Left ventricle myocardium inferior (tissue), 1 donor: ENCODE measurements around the gene CLSTN1. TPM values are rescaled to one million over a fixed set of nuclear protein-coding genes. Genes with fewer than 3 reads are reported as not detected.
"Not testable (repeated sequence)": the region's sequence is repeated elsewhere in the genome, so short reads cannot be mapped to it uniquely, and the experiment has no call there.

Source experiments
- DNase-seq: peaks from one replicate; pipeline ENCODE4 v3.0.0-alpha.2; 2020
- H3K27ac ChIP-seq: fragments of 200-600 bp; replicated peaks from 2 replicates; pipeline ENCODE4 v1.8.0; 2021
- H3K27me3 ChIP-seq: fragments of 200-600 bp; 2 replicates; pipeline ENCODE4 v1.8.0; 2021; ENCODE audit warnings: low read depth
- H3K36me3 ChIP-seq: fragments of 200-600 bp; 2 replicates; pipeline ENCODE4 v1.8.0; 2021
- H3K4me1 ChIP-seq: fragments of 200-600 bp; 2 replicates; pipeline ENCODE4 v1.8.0; 2021
- H3K4me3 ChIP-seq: fragments of 200-600 bp; 2 replicates; pipeline ENCODE4 v1.8.0; 2021; ENCODE audit warnings: mild to moderate bottlenecking, moderate library complexity
- H3K9me3 ChIP-seq: fragments of 200-600 bp; replicated peaks from 2 replicates; pipeline ENCODE4 v1.8.0; 2021
- CTCF ChIP-seq: fragments of 200-600 bp; IDR thresholded peaks from 2 replicates; pipeline ENCODE4 v1.8.0; 2021; ENCODE audit warnings: antibody characterized with exemption, mild to moderate bottlenecking, borderline replicate concordance
- intact Hi-C: fragments of 100-400 bp; cut with micrococcal nuclease; formaldehyde crosslinking; loops from one replicate; pipeline ENCODE4 v1.11.0; 2022
- total RNA-seq: library from RNA; stranded (reverse); fragmentation: NEBNext Ultra II Directional; extraction: Animal tissue kit (Norgen Biotek cat#: 25700); gene quantifications from one replicate; pipeline ENCODE4 v1.2.1, GENCODE V29; 2021
- donor health status: DM: no; HTN: yes; CAD: no; lungs with severe emphysema.

CLSTN1 gene
- total RNA-seq, 1 donor from 2014 or later = 63.5 TPM

- no peaks in the 10 kb centered on the region for H3K9me3 ChIP-seq
- no peaks in the 10 kb centered on the region for H3K27me3 ChIP-seq
- H3K27ac ChIP-seq = no peak overlapping the region
- H3K4me3 ChIP-seq = peak overlapping the region; percentile 35
- DNase-seq = peak; percentile 41
- peaks cover 4% of the 10 kb centered on the region for H3K4me1 ChIP-seq
- intact Hi-C loops = no loop called here
- H3K36me3 ChIP-seq = peaks cover 4% of the 10 kb centered on the region
- no peak for TF ChIP-seq CTCF
Observed at GRCh38 chr1:9717193-9718005, 106.4 kb downstream of the CLSTN1 start.

GRCh38 chr1:9716404-9717192, 107.2 kb downstream of the CLSTN1 start:
- H3K36me3 ChIP-seq = no peaks in the 10 kb centered on the region
- TF ChIP-seq CTCF = no peak
- DNase-seq = no peak
- H3K4me3 ChIP-seq = peak overlapping the region; percentile 35
- intact Hi-C loops = no loop called here
- H3K27me3 ChIP-seq = no peaks in the 10 kb centered on the region
- no peak overlapping the region for H3K27ac ChIP-seq
- H3K9me3 ChIP-seq = no peaks in the 10 kb centered on the region
- peaks cover 4% of the 10 kb centered on the region for H3K4me1 ChIP-seq

- Histone ChIP-seq H3K36me3 (no peaks in the 10 kb centered on the region), H3K4me3 (no peak overlapping the region), H3K4me1 (peaks cover 4% of the 10 kb centered on the region), H3K27ac (no peak overlapping the region), H3K9me3 (no peaks in the 10 kb centered on the region), H3K27me3 (no peaks in the 10 kb centered on the region)
- intact Hi-C loops = no loop called here
- TF ChIP-seq CTCF = no peak
- no peak for DNase-seq
Observed at GRCh38 chr1:9715536-9716226, 108.1 kb downstream of the CLSTN1 start.

GRCh38 chr1:9714257-9714718, 109.5 kb downstream of the CLSTN1 start:
- intact Hi-C loops = no loop called here
- Histone ChIP-seq H3K4me1 (peaks cover 4% of the 10 kb centered on the region), H3K27ac (no peak overlapping the region), H3K9me3 (no peaks in the 10 kb centered on the region), H3K36me3 (no peaks in the 10 kb centered on the region), H3K27me3 (no peaks in the 10 kb centered on the region), H3K4me3 (no peak overlapping the region)
- DNase-seq = no peak
- no peak for TF ChIP-seq CTCF

GRCh38 chr1:9712767-9713166, 111.0 kb downstream of the CLSTN1 start:
- not testable (repeated sequence) for H3K27ac ChIP-seq, DNase-seq

More at GRCh38 chr1:9712767-9713166, 111.0 kb downstream of the CLSTN1 start:
- H3K4me3 ChIP-seq, H3K4me1 ChIP-seq, H3K27me3 ChIP-seq, intact Hi-C loops, H3K36me3 ChIP-seq, H3K9me3 ChIP-seq: not testable (repeated sequence)
